HepG2 (cell line): ENCODE measurements around the gene DYNC1I2. TPM values are rescaled to one million over a fixed set of nuclear protein-coding genes. Genes with fewer than 3 reads are reported as not detected.

Experiments used
- ATAC-seq: fragments of 200-7000 bp; cut with Tn5 transposase; 3 replicates; pipeline ENCODE4 v1.9.1; 2020; ENCODE audit warnings: mild to moderate bottlenecking, moderate library complexity
- BruUV-seq: library from RNA; stranded (reverse); fragments of 400-500 nt; replicated peaks from 2 replicates; lab custom pipeline; 2021; lab: Mats Ljungman, UMichigan
- CTCF ChIA-PET: fragments of 300-600 bp; formaldehyde crosslinking; extraction: SDS; loops from one replicate; lab custom pipeline; 2021; ENCODE audit warnings: low total read pairs, inconsistent platforms, low intra/inter-chr PET ratio; lab: Yijun Ruan, JAX
- POLR2A ChIA-PET: fragments of 350-600 bp; sonication (Branson Sonifier 250); formaldehyde crosslinking; loops from one replicate; lab custom pipeline; 2020; ENCODE audit warnings: antibody characterized with exemption, inconsistent platforms; lab: Yijun Ruan, JAX
- DNase-seq: peaks from one replicate; pipeline ENCODE4 v3.0.0-alpha.2; 2015; ENCODE audit warnings: low spot score
- FAIRE-seq: peaks from 3 replicates; lab custom pipeline; 2011; peaks lifted over from hg19 to GRCh38; lab: Jason Lieb, UNC
- H2AFZ ChIP-seq: one replicate; pipeline ENCODE4 v1.6.1; 2011; ENCODE audit warnings: low read length, inconsistent platforms
- H3K27ac ChIP-seq: fragments of 300-600 bp; 3 replicates; pipeline ENCODE4 v1.8.0; 2011; ENCODE audit warnings: mixed run types, mild to moderate bottlenecking, mixed read lengths, low read length, inconsistent platforms; ENCODE audit not compliant: insufficient read depth; ENCODE audit errors: extremely low read length
- H3K27me3 ChIP-seq, 2 experiments: fragments of 200-600 bp in 1 of 2; 2 replicates in 1 of 2; 3 replicates in 1 of 2; pipeline versions ENCODE4 v1.6.0 to v1.8.0; 2011; ENCODE audit warnings: low read length in 2 of 2, mild to moderate bottlenecking in 2 of 2, moderate library complexity in 2 of 2, inconsistent platforms in 1 of 2; ENCODE audit not compliant: insufficient read depth in 2 of 2, control insufficient read depth in 1 of 2
- H3K36me3 ChIP-seq, 2 experiments: fragments of 200-600 bp in 1 of 2; replicated peaks in 1 of 2; 2 replicates in 1 of 2; 3 replicates in 1 of 2; pipeline versions ENCODE4 v1.5.1 to v1.8.0; 2011; ENCODE audit warnings: low read length in 2 of 2, inconsistent platforms in 1 of 2; ENCODE audit not compliant: insufficient read depth in 2 of 2, control insufficient read depth in 1 of 2
- H3K4me1 ChIP-seq: 2 replicates; pipeline ENCODE4 v1.5.1; 2012; ENCODE audit warnings: low read length, inconsistent platforms; ENCODE audit not compliant: insufficient read depth
- H3K4me2 ChIP-seq: 2 replicates; pipeline ENCODE4 v1.6.0; 2011; ENCODE audit warnings: low read depth, low read length, inconsistent platforms
- H3K4me3 ChIP-seq, 3 experiments: fragments of 200-600 bp in 1 of 3; sonication (generic), shearing (Covaris generic) in 1 of 3; replicated peaks in 1 of 3; 2 replicates each; pipeline ENCODE4 v1.5.1; 2011 to 2016; ENCODE audit warnings: low read length in 3 of 3, inconsistent platforms in 2 of 3, low read depth in 2 of 3, mild to moderate bottlenecking in 2 of 3, control low read depth in 1 of 3, mixed read lengths in 1 of 3; ENCODE audit not compliant: insufficient read depth in 1 of 3
- H3K79me2 ChIP-seq: one replicate; pipeline ENCODE4 v1.6.1; 2011; ENCODE audit warnings: low read length, inconsistent platforms; ENCODE audit not compliant: insufficient read depth
- H3K9ac ChIP-seq: 2 replicates; pipeline ENCODE4 v1.6.0; 2011; ENCODE audit warnings: mild to moderate bottlenecking, low read depth, low read length, inconsistent platforms; ENCODE audit not compliant: insufficient read depth
- H3K9me3 ChIP-seq: 2 replicates; pipeline ENCODE4 v1.5.1; 2012; ENCODE audit warnings: mild to moderate bottlenecking, low read length
- H4K20me1 ChIP-seq: 2 replicates; pipeline ENCODE4 v1.6.0; 2011; ENCODE audit warnings: inconsistent platforms, mild to moderate bottlenecking, low read length, moderate library complexity; ENCODE audit not compliant: insufficient read depth
- ATF2 ChIP-seq: sonication (generic); formaldehyde crosslinking; IDR thresholded peaks from 2 replicates; pipeline ENCODE4 v1.4.0; 2020; ENCODE audit warnings: missing genetic modification reagents
- DPF2 ChIP-seq: sonication (generic); formaldehyde crosslinking; IDR thresholded peaks from 2 replicates; pipeline ENCODE4 v1.4.0; 2020; ENCODE audit warnings: mild to moderate bottlenecking, low read depth, missing genetic modification reagents, borderline replicate concordance
- EP300 ChIP-seq, 3 experiments: sonication (generic) in 1 of 3; formaldehyde crosslinking in 1 of 3; IDR thresholded peaks; 2 replicates each; pipeline versions ENCODE4 v1.5.1 to v1.6.1; 2011 to 2020; ENCODE audit warnings: low read depth in 2 of 3, low read length in 2 of 3, borderline replicate concordance in 1 of 3, improper control_type of control experiment in 1 of 3, mild to moderate bottlenecking in 1 of 3, missing genetic modification reagents in 1 of 3, moderate library complexity in 1 of 3
- HMG20A ChIP-seq: IDR thresholded peaks from 2 replicates; pipeline ENCODE4 v1.6.1; 2016; ENCODE audit warnings: borderline replicate concordance
- JUN ChIP-seq: sonication (generic); formaldehyde crosslinking; IDR thresholded peaks from 2 replicates; pipeline ENCODE4 v1.4.0; 2020; ENCODE audit warnings: mild to moderate bottlenecking, missing genetic modification reagents
- KAT8 ChIP-seq: IDR thresholded peaks from 2 replicates; pipeline ENCODE4 v1.6.1; 2016; ENCODE audit warnings: missing genetic modification reagents, missing compliant biosample characterization
- NBN ChIP-seq: fragments of 450-650 bp; conservative IDR thresholded peaks from 2 replicates; pipeline ENCODE4 v1.6.1; 2017
- ONECUT2 ChIP-seq: sonication (generic); formaldehyde crosslinking; IDR thresholded peaks from 2 replicates; pipeline ENCODE4 v1.4.0; 2020; ENCODE audit warnings: missing genetic modification reagents
- PAXIP1 ChIP-seq: sonication (generic); formaldehyde crosslinking; conservative IDR thresholded peaks from 2 replicates; pipeline ENCODE4 v1.4.0; 2020; ENCODE audit warnings: mild to moderate bottlenecking, missing genetic modification reagents, moderate library complexity
- RFXANK ChIP-seq: IDR thresholded peaks from 2 replicates; pipeline ENCODE4 v1.6.1; 2016
- RXRB ChIP-seq: IDR thresholded peaks from 2 replicates; pipeline ENCODE4 v1.6.1; 2016; ENCODE audit warnings: borderline replicate concordance, missing genetic modification reagents, missing compliant biosample characterization
- SOX13 ChIP-seq, 3 experiments: fragments of 450-650 bp in 1 of 3; sonication (generic) in 1 of 3; formaldehyde crosslinking in 1 of 3; IDR thresholded peaks in 2 of 3; conservative IDR thresholded peaks in 1 of 3; 2 replicates each; pipeline versions ENCODE4 v1.5.0 to v1.6.1; 2016 to 2020; ENCODE audit warnings: antibody characterized with exemption in 1 of 3, mild to moderate bottlenecking in 1 of 3, missing compliant biosample characterization in 1 of 3, missing genetic modification reagents in 1 of 3, moderate library complexity in 1 of 3
- SOX6 ChIP-seq, 2 experiments: fragments of 450-650 bp in 1 of 2; sonication (generic) in 1 of 2; formaldehyde crosslinking in 1 of 2; IDR thresholded peaks; 2 replicates each; pipeline versions ENCODE4 v1.4.0 to v1.6.1; 2017 to 2020; ENCODE audit warnings: antibody characterized with exemption in 1 of 2, mild to moderate bottlenecking in 1 of 2, missing genetic modification reagents in 1 of 2
- TBX3 ChIP-seq: fragments of 450-650 bp; IDR thresholded peaks from 2 replicates; pipeline ENCODE4 v1.6.1; 2017; ENCODE audit warnings: antibody characterized with exemption, mild to moderate bottlenecking, inconsistent platforms, borderline replicate concordance
- TCF7 ChIP-seq: sonication (generic); IDR thresholded peaks from 2 replicates; pipeline ENCODE4 v1.6.1; 2016; ENCODE audit warnings: antibody characterized with exemption, low read depth
- TEAD3 ChIP-seq: optimal IDR thresholded peaks from 2 replicates; pipeline ENCODE3; 2016; ENCODE audit warnings: borderline replicate concordance
- ZNF704 ChIP-seq: sonication (generic); formaldehyde crosslinking; IDR thresholded peaks from 2 replicates; pipeline ENCODE4 v1.8.1; 2023; ENCODE audit warnings: mild to moderate bottlenecking, inconsistent platforms, moderate library complexity, missing genetic modification reagents, borderline replicate concordance
- ZNF775 ChIP-seq: sonication (generic); formaldehyde crosslinking; IDR thresholded peaks from 2 replicates; pipeline ENCODE4 v1.4.0; 2020; ENCODE audit warnings: missing genetic modification reagents, mild to moderate bottlenecking, moderate library complexity, borderline replicate concordance
- WGBS: methylation state at CpG from one replicate; pipeline ENCODE4 v1.1.6; 2017; ENCODE audit warnings: low lambda C conversion rate; 5-methylcytosine and 5-hydroxymethylcytosine counted together
- in situ Hi-C: cut with HindIII; loops from 2 replicates; pipeline ENCODE4 v1.10.0; 2017; ENCODE audit warnings: low pct_unique_long_range_greater_than_20kb; ENCODE audit not compliant: extremely low pct_ligation_motif_present
- intact Hi-C: fragments of 100-400 bp; cut with micrococcal nuclease; formaldehyde crosslinking; loops from one replicate; pipeline ENCODE4 v1.10.0; 2022; ENCODE audit not compliant: unreplicated experiment
- polyA plus RNA-seq, 8 experiments: library from polyadenylated mRNA; depleted of rRNA in 3 of 8; stranded (reverse) in 7 of 8; unstranded in 1 of 8; fragments of >200 nt; fragmentation: Illumina TruSeq in 4 of 8; extraction: Trizol in 4 of 8; gene quantifications; 2 replicates each; pipeline versions ENCODE4 v1.2.1 to v1.2.3, GENCODE V29; 2011 to 2016; ENCODE audit warnings: low read depth in 4 of 8, missing spikeins in 1 of 8, mixed read lengths in 1 of 8; ENCODE audit not compliant: insufficient read depth in 1 of 8
- total RNA-seq, 5 experiments: library from RNA; depleted of rRNA; stranded (reverse); fragments of >200 nt; fragmentation: Illumina TruSeq; extraction: Trizol; gene quantifications; 2 replicates each; pipeline ENCODE4 v1.2.3, GENCODE V29; 2016; ENCODE audit warnings: low read depth in 1 of 5

DYNC1I2 gene
- total and polyA plus RNA-seq, 2 of the 13 experiments (the other 11 are each of a cell fraction or from before 2014, with no cell fraction given): 84.0 to 99.8 TPM

- Histone ChIP-seq H3K4me2 (peak overlapping the region; percentile 44; the same call in 1 of the 2 replicates), H3K27ac (peak overlapping the region; percentile 67), H2AFZ (no peak overlapping the region), H3K9me3 (peaks cover 7% of the 10 kb centered on the region; the same call in 1 of the 2 replicates), H3K79me2 (no peaks in the 10 kb centered on the region), H3K4me3 (no peak overlapping the region), H3K4me1 (peaks cover 32% of the 10 kb centered on the region), H3K9ac (0 out of 2 replicates have a peak overlapping the region, but pooled peaks have one; percentile 5), H4K20me1 (no peaks in the 10 kb centered on the region), H3K36me3 (no peaks in the 10 kb centered on the region), H3K27me3 (no peaks in the 10 kb centered on the region)
- peak; percentile 88 for DNase-seq
- in situ Hi-C loops: no loop called here
- WGBS: 17% methylated on average over 5 of the region's 5 CpGs
- peak; percentile 98 for ATAC-seq
- FAIRE-seq: peak; percentile 43
- BruUV-seq: no TSS peak
- intact Hi-C loops: no loop called here
- ChIA-PET POLR2A (interaction anchor here (1.7 kb wide), 1 partner anchor 35 kb away, joined by 5 read pairs; no protein-coding TSS in a partner anchor), CTCF (no interaction called here)
- TF ChIP-seq DPF2 (CRISPR knock-in tag) (peak; percentile 85), SOX6 (IDR thresholded peaks at IDR 0.05) (no peak), SOX6 (CRISPR knock-in tag; IDR thresholded peaks at IDR 0.05) (peak; percentile 56; the same call in 1 of the 2 replicates), ATF2 (CRISPR knock-in tag) (no peak), EP300 (IDR thresholded peaks at IDR 0.05; ENCODE audit: low read depth in 2 of 2, low read length in 2 of 2) (peak; percentile 66 to 89; a peak in 3 of 4 replicates), EP300 (CRISPR knock-in tag; IDR thresholded peaks at IDR 0.05; ENCODE audit: borderline replicate concordance) (no peak), TBX3 (peak; percentile 92; the same call in 1 of the 2 replicates), PAXIP1 (CRISPR knock-in tag) (peak; percentile 90), TEAD3 (peak; percentile 66), TCF7 (peak; percentile 71), RXRB (peak; percentile 63), HMG20A (CRISPR knock-in tag) (peak; percentile 59; the same call in 1 of the 2 replicates), SOX13 (IDR thresholded peaks at IDR 0.05) (peak; percentile 35; the same call in 1 of the 2 replicates), SOX13 (CRISPR knock-in tag; conservative IDR thresholded peaks at IDR 0.05 in 1 of 2, IDR thresholded peaks at IDR 0.05 in 1 of 2) (peak in 1 of 2 experiments; percentile 72; a peak in 2 of 4 replicates), ONECUT2 (CRISPR knock-in tag) (peak; percentile 94), JUN (peak; percentile 70; the same call in 1 of the 2 replicates), ZNF775 (CRISPR knock-in tag) (no peak), NBN (no peak), RFXANK (CRISPR knock-in tag) (peak; percentile 30; the same call in 1 of the 2 replicates), KAT8 (0 out of 2 replicates have a peak, but pooled peaks have one; percentile 24), ZNF704 (CRISPR knock-in tag) (no peak)
Measured at GRCh38 chr2:171772373-171772772, 85.1 kb downstream of the DYNC1I2 start.
